BLaER1 (cell line): ENCODE results near the gene PSD2.

Experiments used
- H3K27ac ChIP-seq: shearing (Covaris generic); formaldehyde crosslinking; 2 replicates; pipeline ENCODE4 v1.8.1; 2022
- H3K27me3 ChIP-seq: shearing (Covaris generic); formaldehyde crosslinking; 2 replicates; pipeline ENCODE4 v1.8.1; 2022
- H3K36me3 ChIP-seq: shearing (Covaris generic); formaldehyde crosslinking; 2 replicates; pipeline ENCODE4 v1.8.1; 2022
- H3K4me1 ChIP-seq: shearing (Covaris generic); formaldehyde crosslinking; 2 replicates; pipeline ENCODE4 v1.8.1; 2022
- H3K4me2 ChIP-seq: shearing (Covaris generic); formaldehyde crosslinking; 2 replicates; pipeline ENCODE4 v1.8.1; 2022
- H3K4me3 ChIP-seq: shearing (Covaris generic); formaldehyde crosslinking; 2 replicates; pipeline ENCODE4 v1.8.1; 2022
- H3K9ac ChIP-seq: shearing (Covaris generic); formaldehyde crosslinking; 2 replicates; pipeline ENCODE4 v1.8.1; 2022
- H3K9me3 ChIP-seq: shearing (Covaris generic); formaldehyde crosslinking; 2 replicates; pipeline ENCODE4 v1.8.1; 2022
- H4K20me1 ChIP-seq: shearing (Covaris generic); formaldehyde crosslinking; 2 replicates; pipeline ENCODE4 v1.8.1; 2022
- Cebpa-rat ChIP-seq: shearing (Covaris generic); IDR thresholded peaks from 2 replicates; pipeline ENCODE4 v1.8.1; 2022

Gene PSD2

GRCh38 chr5:139872052-139872766 is 76.6 kb downstream of the PSD2 start:
- H4K20me1 ChIP-seq: no peaks in the 10 kb centered on the region
- H3K27me3 ChIP-seq: no peaks in the 10 kb centered on the region
- TF ChIP-seq Cebpa-rat: no peak
- H3K36me3 ChIP-seq: no peaks in the 10 kb centered on the region
- no peak overlapping the region for H3K27ac ChIP-seq
- peaks cover 11% of the 10 kb centered on the region; the same call in 1 of the 2 replicates for H3K9me3 ChIP-seq
- no peak overlapping the region for H3K9ac ChIP-seq
- H3K4me3 ChIP-seq: no peak overlapping the region
- H3K4me2 ChIP-seq: no peak overlapping the region
- H3K4me1 ChIP-seq: peaks cover 18% of the 10 kb centered on the region

- no peaks in the 10 kb centered on the region for H3K27me3 ChIP-seq
- no peak for TF ChIP-seq Cebpa-rat
- H3K36me3 ChIP-seq: no peaks in the 10 kb centered on the region
Observed at GRCh38 chr5:139872851-139873794, 77.5 kb downstream of the PSD2 start.

GRCh38 chr5:139875957-139876356 is 80.3 kb downstream of the PSD2 start:
- Histone ChIP-seq H3K27ac (no peak overlapping the region), H3K27me3 (no peaks in the 10 kb centered on the region), H3K4me1 (peaks cover 8% of the 10 kb centered on the region), H3K36me3 (no peaks in the 10 kb centered on the region), H4K20me1 (no peaks in the 10 kb centered on the region), H3K9me3 (peaks cover 11% of the 10 kb centered on the region; the same call in 1 of the 2 replicates), H3K4me2 (no peak overlapping the region), H3K9ac (no peak overlapping the region), H3K4me3 (no peak overlapping the region)
- TF ChIP-seq Cebpa-rat: no peak

More at GRCh38 chr5:139872851-139873794, 77.5 kb downstream of the PSD2 start:
- Histone ChIP-seq H3K4me2 (no peak overlapping the region), H3K9ac (no peak overlapping the region), H3K4me1 (peaks cover 21% of the 10 kb centered on the region), H4K20me1 (no peaks in the 10 kb centered on the region), H3K27ac (no peak overlapping the region), H3K4me3 (no peak overlapping the region), H3K9me3 (peaks cover 11% of the 10 kb centered on the region; the same call in 1 of the 2 replicates)

GRCh38 chr5:139877129-139877597 is 81.6 kb downstream of the PSD2 start:
- Histone ChIP-seq H3K4me3 (no peak overlapping the region), H3K9me3 (peaks cover 11% of the 10 kb centered on the region; the same call in 1 of the 2 replicates), H3K4me2 (peak overlapping the region; percentile 31), H3K36me3 (no peaks in the 10 kb centered on the region), H3K4me1 (peaks cover 8% of the 10 kb centered on the region), H3K27ac (no peak overlapping the region), H3K9ac (no peak overlapping the region), H4K20me1 (no peaks in the 10 kb centered on the region), H3K27me3 (no peaks in the 10 kb centered on the region)
- TF ChIP-seq Cebpa-rat: no peak

GRCh38 chr5:139878093-139878492 is 82.5 kb downstream of the PSD2 start:
- TF ChIP-seq Cebpa-rat: no peak
- no peak overlapping the region for H3K4me2 ChIP-seq

GRCh38 chr5:139880416-139881142 is 85.0 kb downstream of the PSD2 start:
- no peak overlapping the region for H3K4me2 ChIP-seq
- no peak overlapping the region for H3K4me3 ChIP-seq
- H3K9me3 ChIP-seq: peaks cover 8% of the 10 kb centered on the region; the same call in 1 of the 2 replicates
- H4K20me1 ChIP-seq: no peaks in the 10 kb centered on the region
- no peak overlapping the region for H3K27ac ChIP-seq
- no peak for TF ChIP-seq Cebpa-rat
- H3K9ac ChIP-seq: no peak overlapping the region
- peaks cover 8% of the 10 kb centered on the region for H3K4me1 ChIP-seq
- no peaks in the 10 kb centered on the region for H3K27me3 ChIP-seq
- no peaks in the 10 kb centered on the region for H3K36me3 ChIP-seq

More at GRCh38 chr5:139878093-139878492, 82.5 kb downstream of the PSD2 start:
- Histone ChIP-seq H3K36me3 (no peaks in the 10 kb centered on the region), H3K4me1 (peaks cover 8% of the 10 kb centered on the region), H4K20me1 (no peaks in the 10 kb centered on the region), H3K9me3 (peaks cover 11% of the 10 kb centered on the region; the same call in 1 of the 2 replicates), H3K27ac (no peak overlapping the region), H3K9ac (no peak overlapping the region), H3K4me3 (no peak overlapping the region), H3K27me3 (no peaks in the 10 kb centered on the region)

GRCh38 chr5:139881143-139881733 is 85.6 kb downstream of the PSD2 start:
- Histone ChIP-seq H3K4me3 (no peak overlapping the region), H3K4me2 (no peak overlapping the region), H3K9ac (no peak overlapping the region), H3K27me3 (no peaks in the 10 kb centered on the region), H3K9me3 (0 out of 2 replicates have a peak, but pooled peaks cover 2% of the 10 kb centered on the region), H4K20me1 (no peaks in the 10 kb centered on the region), H3K27ac (no peak overlapping the region), H3K36me3 (no peaks in the 10 kb centered on the region), H3K4me1 (peaks cover 12% of the 10 kb centered on the region)
- TF ChIP-seq Cebpa-rat: no peak

GRCh38 chr5:139882316-139882715 is 86.7 kb downstream of the PSD2 start:
- Histone ChIP-seq H3K36me3 (no peaks in the 10 kb centered on the region), H3K4me3 (no peak overlapping the region), H4K20me1 (no peaks in the 10 kb centered on the region), H3K9ac (no peak overlapping the region), H3K27me3 (no peaks in the 10 kb centered on the region), H3K4me1 (peaks cover 8% of the 10 kb centered on the region), H3K4me2 (no peak overlapping the region), H3K9me3 (no peaks in the 10 kb centered on the region), H3K27ac (no peak overlapping the region)
- no peak for TF ChIP-seq Cebpa-rat

- Histone ChIP-seq H4K20me1 (no peaks in the 10 kb centered on the region), H3K27me3 (no peaks in the 10 kb centered on the region), H3K27ac (no peak overlapping the region), H3K9me3 (no peaks in the 10 kb centered on the region), H3K36me3 (no peaks in the 10 kb centered on the region), H3K4me1 (peaks cover 7% of the 10 kb centered on the region), H3K4me3 (no peak overlapping the region), H3K4me2 (no peak overlapping the region), H3K9ac (no peak overlapping the region)
- no peak for TF ChIP-seq Cebpa-rat
Observed at GRCh38 chr5:139882961-139883539, 87.4 kb downstream of the PSD2 start.
